Islet of Langerhans (tissue), 1 donor: ENCODE measurements around the gene TNFRSF13B.
"Not testable (repeated sequence)": the region's sequence is repeated elsewhere in the genome, so short reads cannot be mapped to it uniquely, and the experiment has no call there.

ENCODE experiments used
- FAIRE-seq: peaks from one replicate; lab custom pipeline; 2011; peaks lifted over from hg19 to GRCh38; lab: Jason Lieb, UNC

TNFRSF13B gene

DNA sequence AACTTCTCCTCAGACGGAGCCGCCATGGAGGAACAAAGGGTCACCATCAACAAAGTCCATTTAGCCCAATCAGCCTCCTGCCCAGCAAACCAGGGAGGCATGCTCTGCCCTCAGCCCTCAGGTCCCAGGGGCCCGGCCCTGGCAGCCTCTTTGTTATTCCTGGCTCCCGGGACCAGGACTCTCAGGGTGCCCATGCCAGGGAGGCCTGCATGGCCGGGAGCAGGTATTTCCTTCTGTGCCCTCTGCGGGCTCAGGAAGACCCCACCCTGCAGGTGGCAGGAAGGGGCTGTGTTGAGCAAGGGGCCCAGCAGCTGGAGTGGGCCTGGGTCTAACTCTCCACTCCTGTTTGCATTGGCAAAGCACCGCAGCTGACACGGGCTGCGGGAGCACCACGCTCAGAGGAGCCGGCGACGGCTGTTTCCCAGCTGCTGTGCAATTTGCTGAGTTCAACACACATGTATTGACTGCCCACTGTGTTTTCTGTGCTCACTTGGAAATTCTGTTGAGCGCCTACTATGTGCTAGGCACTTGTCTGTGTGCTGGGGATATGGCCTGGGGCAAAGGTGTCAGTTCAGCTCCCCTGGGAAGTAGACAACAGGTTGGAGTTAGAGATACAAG lies 33.2 kb upstream of the TNFRSF13B start:
- FAIRE-seq: not testable (repeated sequence)

DNA sequence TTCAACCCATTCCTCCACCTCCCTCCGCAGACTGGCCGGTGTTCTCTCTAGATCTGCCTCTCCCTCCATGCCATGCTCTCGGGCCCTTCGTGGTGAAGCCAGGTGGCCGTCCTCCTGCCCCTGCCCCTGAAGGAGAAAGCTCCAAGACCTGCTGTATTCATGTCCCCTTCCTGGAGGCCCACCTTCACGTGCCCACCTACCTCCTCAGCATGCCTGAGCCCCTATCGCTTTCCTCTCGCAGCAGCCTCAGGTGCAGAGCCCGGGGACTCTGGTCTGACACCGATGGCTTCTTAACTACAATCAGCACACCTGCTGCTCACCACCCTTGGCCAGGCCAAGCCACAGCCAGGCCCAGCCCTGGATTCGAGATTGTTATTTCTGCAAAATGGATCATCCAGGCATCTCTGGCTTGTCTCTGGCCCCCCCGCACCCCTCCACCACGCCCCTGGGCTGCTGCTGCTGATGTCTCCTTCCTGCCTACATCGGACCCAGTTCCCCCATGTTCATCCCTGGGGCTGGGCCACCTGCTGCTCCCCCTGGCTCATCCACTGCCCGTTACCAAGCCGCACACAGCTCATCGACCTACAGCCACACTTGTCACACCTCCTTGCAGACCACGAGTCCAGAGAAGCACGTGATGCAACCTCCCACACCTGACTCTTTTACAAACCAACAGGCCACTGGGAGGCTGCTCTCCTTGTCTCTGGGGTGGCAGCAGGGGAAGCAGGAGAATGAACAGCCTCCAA lies 32.5 kb upstream of the TNFRSF13B start:
- FAIRE-seq: no peak

- FAIRE-seq: not testable (repeated sequence)
These were observed 31.1 kb upstream of the TNFRSF13B start for GRCh38 chr17:17002731-17003715.

GRCh38 chr17:17001874-17002520 lies 30.1 kb upstream of the TNFRSF13B start:
- no peak for FAIRE-seq

GRCh38 chr17:17001076-17001777 lies 29.3 kb upstream of the TNFRSF13B start:
- FAIRE-seq: no peak

GRCh38 chr17:16999931-17000625 lies 28.2 kb upstream of the TNFRSF13B start:
- no peak for FAIRE-seq

DNA sequence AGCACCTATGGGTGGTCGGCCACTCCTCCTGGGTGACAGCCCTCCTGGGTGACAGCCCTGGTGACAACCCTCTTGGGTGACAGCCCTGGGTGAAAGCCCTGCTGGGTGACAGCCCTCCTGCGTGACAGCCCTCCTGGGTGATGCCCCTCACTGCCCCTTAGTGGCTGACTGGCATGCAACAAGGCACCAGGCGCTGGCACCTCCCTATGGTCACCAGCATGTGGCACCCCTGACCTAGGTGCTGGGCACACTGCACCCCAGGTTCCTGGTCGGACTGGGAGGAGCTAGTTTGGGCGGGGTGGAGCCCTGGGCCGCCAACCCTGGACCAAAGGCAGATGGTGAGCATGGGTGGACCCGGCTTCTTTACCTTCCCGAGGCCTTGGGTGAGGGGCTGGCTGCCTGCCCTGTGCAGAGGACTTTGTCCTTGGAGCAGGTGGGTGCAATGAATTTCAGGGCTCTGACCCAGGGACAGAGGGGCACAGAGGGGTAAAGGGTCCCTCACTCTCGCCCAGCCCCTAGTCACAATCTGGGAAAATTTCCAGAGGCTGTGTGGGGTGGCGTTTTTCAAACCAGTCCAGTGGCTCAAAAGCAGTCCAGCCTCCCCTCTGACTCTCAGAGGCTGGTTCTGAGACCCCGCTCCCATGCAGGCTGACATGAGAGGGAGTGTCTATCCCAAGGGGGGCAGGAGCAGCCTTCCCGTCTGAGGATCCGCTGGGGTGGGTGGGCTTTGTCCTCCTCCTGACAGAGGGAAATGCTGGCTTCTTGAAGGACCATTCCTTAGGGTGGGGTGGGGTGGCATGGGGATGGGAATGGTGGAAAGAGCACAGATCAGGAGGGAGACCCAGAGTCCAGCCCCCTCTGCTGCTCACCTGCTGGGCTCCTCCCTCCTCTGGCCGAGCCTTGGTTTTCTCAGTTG lies 25.9 kb upstream of the TNFRSF13B start:
- FAIRE-seq: no peak

DNA sequence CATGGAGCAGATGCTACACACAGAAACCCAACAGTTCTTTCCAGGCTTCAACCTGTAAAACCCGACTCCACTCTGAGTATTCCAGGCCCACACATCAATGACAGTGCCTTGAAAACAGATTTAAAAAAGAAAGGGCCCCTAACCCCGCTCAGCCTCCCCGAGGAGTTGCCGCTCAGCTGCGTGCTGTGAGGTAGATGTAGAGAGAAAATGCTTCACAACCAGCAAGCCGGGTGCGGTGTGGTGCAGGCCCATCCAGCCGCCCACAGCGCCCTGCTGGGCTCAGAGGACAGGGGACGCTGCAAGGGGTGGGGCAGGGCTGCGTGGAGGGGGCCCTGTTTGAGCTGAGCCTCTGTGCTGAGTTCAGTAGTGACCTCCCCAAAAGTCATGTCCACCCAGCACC lies 24.8 kb upstream of the TNFRSF13B start:
- not testable (repeated sequence) for FAIRE-seq

GRCh38 chr17:16995930-16996329 lies 24.0 kb upstream of the TNFRSF13B start:
- no peak for FAIRE-seq

DNA sequence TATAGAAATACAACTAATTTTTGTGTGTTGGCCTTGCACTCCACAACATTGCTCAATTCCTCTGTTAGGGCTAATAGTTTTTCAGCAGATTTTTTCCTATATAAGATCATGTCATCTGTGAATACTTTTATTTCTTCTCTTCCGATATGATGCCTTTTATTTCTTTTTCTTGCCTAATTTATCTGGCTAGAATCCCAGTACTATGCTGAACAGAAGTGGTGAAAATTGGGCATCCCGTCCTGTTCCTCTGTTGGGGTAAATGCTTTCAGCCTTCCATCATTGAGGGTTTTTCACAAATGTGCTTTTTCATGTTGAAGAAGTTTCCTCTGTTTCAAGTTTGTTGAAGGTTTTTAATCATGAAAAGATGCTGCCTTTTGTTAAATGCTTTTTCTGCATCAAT lies 22.7 kb upstream of the TNFRSF13B start:
- no peak for FAIRE-seq

DNA sequence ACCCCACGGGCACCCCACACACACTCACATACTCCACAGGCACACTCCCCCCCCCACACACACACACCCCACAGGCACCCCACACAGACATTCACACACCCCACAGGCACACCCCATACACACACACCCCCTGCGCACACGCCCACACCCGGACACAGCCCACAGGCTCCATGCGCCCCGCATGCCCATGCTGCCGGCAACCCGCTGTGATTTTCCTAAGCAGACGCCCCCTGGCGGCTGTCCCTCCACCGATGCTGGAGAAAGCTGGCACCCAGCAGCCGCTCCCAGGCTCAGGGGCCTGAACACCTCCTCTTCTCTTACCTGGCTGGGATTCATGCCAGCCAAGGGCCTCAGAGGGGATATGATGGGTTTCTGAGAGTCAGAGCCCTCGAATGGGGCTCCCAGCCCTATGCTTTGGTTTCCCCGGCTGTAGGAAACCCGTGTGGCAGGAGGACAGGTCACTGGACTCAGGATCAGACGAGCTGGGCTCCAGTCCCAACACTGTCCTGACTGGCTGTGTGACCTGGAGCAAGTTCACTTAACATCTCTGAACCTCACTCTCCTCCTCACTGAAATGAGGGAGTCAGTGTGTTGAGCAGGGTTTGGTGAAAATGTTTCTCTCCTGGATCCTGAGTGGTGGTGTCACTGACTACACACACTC lies 19.6 kb upstream of the TNFRSF13B start:
- no peak for FAIRE-seq

DNA sequence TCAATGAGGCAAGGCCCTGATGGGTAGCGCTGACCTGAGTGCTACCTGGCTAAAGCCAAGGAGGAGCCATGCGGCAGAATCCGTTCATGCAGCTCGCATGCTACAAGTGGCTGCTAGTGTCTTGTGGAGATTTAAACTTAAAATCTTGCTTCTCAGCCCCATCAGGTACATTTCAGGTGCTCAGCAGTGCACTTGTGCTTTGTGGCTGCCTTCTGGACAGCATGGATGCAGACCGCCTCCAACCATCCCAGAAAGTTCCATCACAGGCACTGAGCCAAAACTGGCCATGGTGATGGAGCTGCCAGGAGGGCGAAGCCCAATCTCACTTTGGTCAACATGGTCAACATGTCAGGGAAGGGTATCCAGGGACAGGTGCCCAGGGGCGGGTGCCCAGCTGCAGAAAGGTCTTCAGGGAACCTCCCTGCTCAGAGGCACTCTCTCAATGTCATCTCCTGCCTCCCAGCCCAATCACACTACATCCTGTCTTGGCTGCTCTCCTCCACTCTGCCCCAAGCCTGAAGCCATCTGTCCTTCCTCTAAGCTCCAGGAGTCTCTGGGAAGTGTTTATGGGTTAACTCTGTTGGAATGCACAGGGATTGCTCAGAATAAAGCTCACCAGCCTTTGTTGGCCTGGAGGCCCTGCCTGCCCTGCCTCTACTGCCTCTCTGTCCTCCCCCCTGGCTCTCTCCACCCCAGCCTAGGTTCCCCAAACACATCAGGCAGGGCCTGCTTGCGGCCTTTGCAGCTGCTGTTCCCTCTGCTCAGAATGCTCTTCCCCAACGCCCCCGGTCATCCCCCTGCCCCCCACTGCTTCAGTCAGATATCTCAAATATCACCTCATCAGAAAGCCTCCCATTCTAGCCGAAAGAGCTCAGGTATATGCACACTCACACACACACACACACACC lies 18.3 kb upstream of the TNFRSF13B start:
- no peak for FAIRE-seq

- no peak for FAIRE-seq
These were observed 17.5 kb upstream of the TNFRSF13B start for GRCh38 chr17:16989230-16989952.

DNA sequence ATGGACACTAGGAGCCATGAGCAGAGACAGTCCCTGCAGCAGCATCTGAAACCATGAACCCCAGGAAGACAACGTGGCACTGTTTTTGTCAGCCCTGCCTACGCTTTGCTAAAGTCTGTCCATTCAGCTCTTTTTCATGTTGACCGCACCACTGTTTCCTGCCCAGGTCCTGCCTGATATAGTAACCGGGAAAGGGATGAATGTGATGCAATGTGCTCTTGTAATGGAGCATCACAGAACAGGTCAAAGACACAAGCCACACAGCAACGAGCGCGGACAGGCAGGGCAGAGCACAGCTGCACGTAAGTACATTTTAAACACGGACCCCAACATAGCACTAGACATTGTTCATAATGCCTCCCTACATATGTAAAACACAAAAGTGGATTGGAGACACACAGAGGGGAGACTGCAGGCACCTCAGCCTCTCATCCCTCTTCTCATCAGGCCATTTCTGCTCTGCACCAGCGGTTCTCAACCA lies 16.9 kb upstream of the TNFRSF13B start:
- FAIRE-seq: no peak

DNA sequence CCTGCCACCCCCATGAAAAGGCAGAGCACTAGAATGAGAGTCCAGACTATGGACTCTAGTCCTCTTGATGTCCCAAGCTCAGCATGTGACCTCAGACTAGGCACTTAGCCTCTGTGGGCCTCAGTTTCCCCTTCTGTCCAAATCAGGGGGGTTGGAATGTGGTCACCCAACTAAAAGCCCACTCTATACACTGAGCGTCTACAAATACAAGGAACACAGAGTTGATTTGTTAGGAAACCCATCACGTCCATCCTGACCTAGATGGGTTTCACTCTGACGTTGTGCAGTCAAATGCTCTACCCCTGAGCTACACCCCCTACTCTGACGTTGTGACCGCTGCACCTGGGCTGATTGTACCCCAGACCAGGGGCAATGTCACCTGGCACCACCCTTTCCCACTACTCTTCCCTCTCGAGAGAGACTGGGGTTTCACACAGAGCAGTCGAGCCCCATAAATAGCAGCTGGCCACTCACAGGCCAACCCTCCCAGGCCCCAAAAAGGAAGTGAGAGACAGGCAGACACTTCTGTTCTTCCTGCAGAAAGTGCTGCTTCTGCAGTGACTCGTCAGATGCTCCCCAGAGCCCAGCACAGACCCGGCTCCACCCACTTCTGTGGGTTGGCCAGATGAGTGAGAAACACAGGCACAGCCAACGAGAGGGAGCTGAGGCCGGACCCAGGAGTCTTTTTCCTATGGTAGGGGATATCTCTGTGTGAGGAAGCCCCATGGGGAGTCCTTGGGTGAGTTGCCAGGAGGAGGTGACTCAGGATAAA lies 16.1 kb upstream of the TNFRSF13B start:
- no peak for FAIRE-seq

DNA sequence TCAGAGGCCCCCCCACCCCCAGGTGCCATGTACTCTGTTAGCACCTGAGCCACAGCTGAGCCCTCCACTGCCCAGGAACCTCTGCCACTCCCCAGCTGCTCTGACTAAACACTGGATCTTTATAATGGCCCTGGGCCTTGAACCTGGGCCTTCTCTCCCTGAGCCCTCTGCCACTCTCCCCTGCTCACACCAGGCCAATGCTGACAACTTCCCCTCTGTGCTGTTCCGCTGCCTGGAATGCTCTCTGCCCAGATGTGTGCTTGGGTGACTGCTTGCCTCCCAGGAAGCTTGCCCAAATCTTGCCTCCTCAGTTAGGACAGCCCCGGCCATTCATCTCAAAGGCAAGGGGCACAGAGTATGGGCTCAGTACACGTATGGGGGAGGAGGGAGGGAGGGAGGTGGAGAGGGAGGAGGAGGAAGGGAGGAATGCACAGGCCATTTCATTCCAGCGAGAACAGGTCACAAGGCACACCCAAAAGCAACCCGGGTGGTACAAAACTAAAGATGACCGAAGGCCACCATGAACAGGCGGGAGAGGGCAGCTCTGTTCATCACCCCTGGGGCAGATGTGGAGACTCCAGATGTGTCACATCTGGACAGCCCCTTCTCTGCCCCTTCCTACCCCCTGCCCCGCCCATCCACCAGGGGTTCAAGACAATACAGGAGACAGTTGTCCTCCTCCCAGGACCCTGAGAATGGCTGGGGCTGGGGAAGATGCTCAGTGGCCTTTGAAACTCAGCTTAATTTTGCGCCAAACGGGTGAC lies 15.3 kb upstream of the TNFRSF13B start:
- no peak for FAIRE-seq
